Left lung (tissue), 10 donors: ENCODE data around the gene FREM2. TPM values are rescaled to one million over a fixed set of nuclear protein-coding genes. Genes with fewer than 3 reads are reported as not detected.

Experiments
- ATAC-seq: fragments of 200-7000 bp; cut with Tn5 transposase; one replicate; pipeline ENCODE4 v1.9.1; 2020; ENCODE audit warnings: moderate library complexity
- DNase-seq, 4 donors: peaks; one replicate each; pipeline ENCODE4 v3.0.0-alpha.2; 2013 to 2020
- H3K27ac ChIP-seq, 2 donors: fragments of 200-600 bp; sonication (generic) in 1 of 2; one replicate each; pipeline versions ENCODE4 v1.5.0 to v1.8.0; 2020 to 2021
- H3K27me3 ChIP-seq, 2 donors: fragments of 200-600 bp; sonication (generic) in 1 of 2; one replicate each; pipeline versions ENCODE4 v1.5.0 to v1.8.0; 2020 to 2021
- H3K36me3 ChIP-seq, 2 donors: fragments of 200-600 bp; sonication (generic) in 1 of 2; one replicate each; pipeline versions ENCODE4 v1.5.0 to v1.8.0; 2020 to 2021
- H3K4me1 ChIP-seq, 2 donors: fragments of 200-600 bp; one replicate each; pipeline ENCODE4 v1.8.0; 2021
- H3K4me3 ChIP-seq, 2 donors: fragments of 200-600 bp; sonication (generic) in 1 of 2; one replicate each; pipeline versions ENCODE4 v1.5.0 to v1.8.0; 2020 to 2021; ENCODE audit warnings: mild to moderate bottlenecking in 1 of 2
- H3K9me3 ChIP-seq, 2 donors: fragments of 200-600 bp; sonication (generic) in 1 of 2; one replicate each; pipeline versions ENCODE4 v1.5.0 to v1.8.0; 2020 to 2021
- intact Hi-C, 2 donors: fragments of 100-400 bp; cut with DNase I; formaldehyde crosslinking; loops; one replicate each; pipeline versions ENCODE4 v1.11.2 to v1.14.2; 2022
- polyA plus RNA-seq, 6 donors: library from polyadenylated mRNA; unstranded; fragments of 120-200 nt; gene quantifications; one replicate each; pipeline ENCODE4 v1.2.1, GENCODE V29; 2013; ENCODE audit not compliant: insufficient read length in 6 of 6
- total RNA-seq, 2 donors: library from RNA; stranded (reverse); fragmentation: NEBNext Ultra II Directional; extraction: Animal tissue kit (Norgen Biotek cat#: 25700); gene quantifications; one replicate each; pipeline ENCODE4 v1.2.1, GENCODE V29; 2021
- TF ChIP-seq, protein P1 (sequence below), 2 donors: fragments of 200-600 bp; sonication (generic) in 1 of 2; IDR thresholded peaks; one replicate each; pipeline versions ENCODE4 v1.5.0 to v1.8.0; 2021; ENCODE audit warnings: antibody characterized with exemption in 2 of 2
- donor health status: DM: no; HTN: yes; CAD: no.
- donor health status: DM: no; HTN: no; CAD: no.

Gene FREM2
- total and polyA plus RNA-seq, 8 donors, result 12.4 to 54.1 (median 43.4) TPM

DNA sequence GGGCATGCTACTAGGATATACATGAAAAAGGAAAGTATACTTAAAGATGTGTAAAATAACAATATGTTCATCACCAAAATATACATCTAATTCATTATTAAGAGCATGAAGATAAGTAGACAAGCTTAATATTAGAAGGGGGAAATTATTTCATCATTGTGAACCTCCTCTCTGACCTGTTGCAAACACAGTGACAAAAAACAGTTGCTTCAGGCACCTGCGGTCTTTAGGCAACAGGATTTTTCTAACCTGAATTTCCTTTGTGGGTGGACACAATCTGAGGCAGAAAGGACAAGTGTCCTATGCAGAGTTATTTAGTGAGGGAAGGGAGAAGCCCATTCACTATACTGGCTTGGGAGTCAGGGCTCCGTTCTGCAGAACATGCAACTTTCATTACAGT is 6.3 kb downstream of the FREM2 start:
- peak overlapping the region in 1 of 2 donors; percentile 26 for H3K27ac ChIP-seq
- TF ChIP-seq, protein P1, sequence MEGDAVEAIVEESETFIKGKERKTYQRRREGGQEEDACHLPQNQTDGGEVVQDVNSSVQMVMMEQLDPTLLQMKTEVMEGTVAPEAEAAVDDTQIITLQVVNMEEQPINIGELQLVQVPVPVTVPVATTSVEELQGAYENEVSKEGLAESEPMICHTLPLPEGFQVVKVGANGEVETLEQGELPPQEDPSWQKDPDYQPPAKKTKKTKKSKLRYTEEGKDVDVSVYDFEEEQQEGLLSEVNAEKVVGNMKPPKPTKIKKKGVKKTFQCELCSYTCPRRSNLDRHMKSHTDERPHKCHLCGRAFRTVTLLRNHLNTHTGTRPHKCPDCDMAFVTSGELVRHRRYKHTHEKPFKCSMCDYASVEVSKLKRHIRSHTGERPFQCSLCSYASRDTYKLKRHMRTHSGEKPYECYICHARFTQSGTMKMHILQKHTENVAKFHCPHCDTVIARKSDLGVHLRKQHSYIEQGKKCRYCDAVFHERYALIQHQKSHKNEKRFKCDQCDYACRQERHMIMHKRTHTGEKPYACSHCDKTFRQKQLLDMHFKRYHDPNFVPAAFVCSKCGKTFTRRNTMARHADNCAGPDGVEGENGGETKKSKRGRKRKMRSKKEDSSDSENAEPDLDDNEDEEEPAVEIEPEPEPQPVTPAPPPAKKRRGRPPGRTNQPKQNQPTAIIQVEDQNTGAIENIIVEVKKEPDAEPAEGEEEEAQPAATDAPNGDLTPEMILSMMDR (IDR thresholded peaks at IDR 0.05), result no peak
- H3K4me3 ChIP-seq, result no peak overlapping the region
- DNase-seq (no peak), ATAC-seq (no peak)
- H3K36me3 ChIP-seq, result no peaks in the 10 kb centered on the region
- no peaks in the 10 kb centered on the region for H3K4me1 ChIP-seq
- H3K9me3 ChIP-seq, result no peaks in the 10 kb centered on the region
- peaks cover 3 to 8% of the 10 kb centered on the region in 2 donors for H3K27me3 ChIP-seq
- intact Hi-C loops, result no loop called here

DNA sequence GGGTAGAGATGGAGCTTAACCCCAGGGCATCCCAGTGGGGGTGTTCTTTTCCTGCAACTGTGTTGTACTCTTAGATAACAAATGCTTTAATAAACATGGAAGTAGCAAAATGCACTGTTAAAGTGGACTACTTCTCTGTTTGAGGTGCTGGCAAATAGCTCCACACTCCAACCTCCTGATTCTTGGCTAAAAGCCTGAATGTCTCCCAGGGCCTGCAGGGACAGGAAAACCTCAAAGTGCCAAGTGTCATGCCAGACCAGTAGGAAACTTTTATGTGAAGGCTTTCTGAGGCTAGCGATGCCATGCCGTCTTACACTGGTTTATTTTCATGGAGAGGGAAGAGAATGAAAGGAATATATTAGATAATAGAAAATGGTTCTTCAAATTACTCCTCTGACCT is 6.8 kb downstream of the FREM2 start:
- intact Hi-C loops, result no loop called here
- peak in 1 of 4 donors; percentile 38 for DNase-seq
- Histone ChIP-seq H3K27me3 (peaks cover 0 to 3% of the 10 kb centered on the region in 2 donors), H3K9me3 (no peaks in the 10 kb centered on the region), H3K36me3 (no peaks in the 10 kb centered on the region), H3K27ac (peak overlapping the region in 1 of 2 donors; percentile 26), H3K4me3 (no peak overlapping the region), H3K4me1 (no peaks in the 10 kb centered on the region)
- ATAC-seq, result peak; percentile 78
- TF ChIP-seq, protein P1 (IDR thresholded peaks at IDR 0.05), result no peak

DNA sequence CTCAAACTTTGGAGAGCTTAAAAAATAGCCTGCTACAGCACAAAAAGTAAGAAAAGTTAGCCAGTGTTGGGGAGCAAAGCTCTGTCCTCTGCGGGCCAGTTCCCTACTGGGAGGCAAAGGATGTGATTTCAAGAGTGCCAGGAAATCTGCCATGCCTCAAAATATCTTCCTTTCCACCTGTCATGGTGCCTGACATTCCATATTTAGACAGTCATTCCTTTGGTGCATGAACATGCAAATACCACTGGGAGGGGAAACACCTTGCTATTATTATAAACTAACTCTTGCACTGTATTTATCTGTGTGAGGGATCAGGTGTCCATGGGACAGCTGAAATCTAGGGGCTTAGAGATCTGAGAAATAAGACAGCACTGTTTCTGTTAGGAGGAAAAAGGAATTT is 10.3 kb downstream of the FREM2 start:
- no peak overlapping the region for H3K27ac ChIP-seq
- no peaks in the 10 kb centered on the region for H3K36me3 ChIP-seq
- H3K4me1 ChIP-seq, result no peaks in the 10 kb centered on the region
- ATAC-seq (no peak), DNase-seq (no peak)
- H3K4me3 ChIP-seq, result no peak overlapping the region
- TF ChIP-seq, protein P1 (IDR thresholded peaks at IDR 0.05), result no peak
- no peaks in the 10 kb centered on the region for H3K9me3 ChIP-seq
- H3K27me3 ChIP-seq, result no peaks in the 10 kb centered on the region
- intact Hi-C loops, result no loop called here

DNA sequence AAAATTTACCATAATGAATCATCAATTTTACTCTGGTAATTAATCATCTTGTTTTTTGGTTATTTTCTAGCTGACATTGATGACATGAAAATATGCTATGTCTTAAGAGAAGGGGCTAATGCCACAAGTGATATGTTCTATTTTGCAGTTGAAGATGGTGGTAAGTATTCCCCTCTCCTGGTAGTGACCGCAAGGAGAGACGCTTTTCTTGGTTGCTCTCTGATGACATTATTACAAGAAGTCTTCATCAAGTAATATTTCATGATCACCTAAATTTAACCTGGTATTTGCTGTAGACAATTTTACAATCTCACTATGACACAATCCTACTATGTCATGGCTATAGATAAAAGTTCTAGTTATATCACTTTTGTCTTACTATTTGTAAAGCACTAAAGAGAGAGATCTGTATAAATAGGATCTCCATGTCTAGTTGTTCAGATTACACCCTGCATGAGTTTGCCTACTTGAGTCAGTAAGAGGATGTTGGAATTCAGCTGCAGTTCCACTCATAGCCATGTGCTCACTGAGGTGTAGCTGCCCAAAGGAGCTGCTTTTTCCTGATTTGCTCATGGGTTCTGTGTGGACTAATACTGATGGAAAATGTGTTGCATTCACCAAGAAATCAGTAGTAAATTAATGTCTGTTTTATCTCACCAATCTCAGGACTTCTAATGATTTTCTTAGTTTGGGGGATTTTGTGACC is 10.9 kb downstream of the FREM2 start:
- no peak overlapping the region for H3K27ac ChIP-seq
- no peaks in the 10 kb centered on the region for H3K9me3 ChIP-seq
- no peak overlapping the region for H3K4me3 ChIP-seq
- H3K27me3 ChIP-seq, result no peaks in the 10 kb centered on the region
- no peaks in the 10 kb centered on the region for H3K4me1 ChIP-seq
- DNase-seq (no peak), ATAC-seq (peak; percentile 91)
- intact Hi-C loops, result no loop called here
- TF ChIP-seq, protein P1 (IDR thresholded peaks at IDR 0.05), result no peak
- no peaks in the 10 kb centered on the region for H3K36me3 ChIP-seq

DNA sequence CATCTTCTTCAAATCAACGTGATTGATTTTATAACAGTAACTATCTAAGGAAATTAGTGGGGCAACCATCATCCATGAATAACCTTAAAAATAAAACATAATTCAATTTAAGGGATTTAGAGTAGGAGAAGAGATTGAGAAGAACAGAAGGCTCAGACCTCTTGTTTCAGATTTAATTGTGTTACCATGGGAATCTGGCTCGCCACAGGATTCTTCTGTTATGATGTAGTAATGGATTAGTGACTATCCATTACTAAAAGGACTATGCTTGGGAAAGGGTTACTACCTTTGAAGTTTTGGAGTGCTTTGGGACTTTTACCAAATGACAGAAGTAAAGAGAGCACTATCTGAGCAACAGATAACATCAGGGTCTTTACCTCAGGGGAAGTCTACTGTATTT is 13.2 kb downstream of the FREM2 start:
- ATAC-seq, result no peak
- TF ChIP-seq, protein P1 (IDR thresholded peaks at IDR 0.05), result no peak
- H3K4me3 ChIP-seq, result no peak overlapping the region
- H3K27me3 ChIP-seq, result no peaks in the 10 kb centered on the region
- H3K36me3 ChIP-seq, result no peaks in the 10 kb centered on the region
- H3K9me3 ChIP-seq, result no peaks in the 10 kb centered on the region
- no peak for DNase-seq
- H3K4me1 ChIP-seq, result no peaks in the 10 kb centered on the region
- no peak overlapping the region for H3K27ac ChIP-seq
- intact Hi-C loops, result no loop called here
